ENCODE data around the gene GLYAT. TPM values are rescaled to one million over a fixed set of nuclear protein-coding genes. Genes with fewer than 3 reads are reported as not detected.
A peak's percentile ranks its signal among the peaks of the same experiment; 100 is the strongest.

GLYAT gene
- total RNA-seq, 1 donor from 2014 or later: not detected

DNA sequence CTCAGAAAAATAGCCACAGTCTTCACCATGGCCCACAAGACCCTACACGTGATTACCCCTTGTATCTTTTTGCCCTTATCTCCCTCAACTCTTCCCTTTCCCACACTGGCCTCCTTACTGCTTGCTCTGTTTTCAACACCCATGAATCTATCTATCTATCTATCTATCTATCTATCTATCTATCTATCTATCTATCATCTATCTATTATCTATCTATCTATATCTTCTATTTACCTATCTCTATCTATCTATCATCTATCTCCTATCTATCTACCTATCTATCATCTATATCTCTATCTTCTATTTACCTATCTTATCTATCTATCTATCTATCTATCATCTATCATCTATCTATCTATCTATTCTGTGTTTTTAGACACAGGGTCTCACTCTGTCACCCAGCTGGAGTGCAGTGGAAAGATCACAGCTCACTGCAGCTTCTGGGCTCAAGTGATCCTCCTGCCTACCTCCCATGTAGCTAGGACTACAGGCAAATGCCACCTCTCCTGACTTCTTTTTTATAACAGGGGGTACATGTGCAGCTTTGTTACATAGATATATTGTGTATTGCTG, 55.1 kb downstream of the GLYAT start:
- H3K36me3 Mint-ChIP-seq (ENCODE audit: unreplicated experiment): no peaks in the 10 kb centered on the region
- DNase-seq (ENCODE audit: extremely low spot score, unreplicated experiment): no peak
- no peak overlapping the region for H3K4me3 Mint-ChIP-seq (ENCODE audit: unreplicated experiment)
- H3K9me3 Mint-ChIP-seq (ENCODE audit: unreplicated experiment): no peaks in the 10 kb centered on the region
- H3K4me1 Mint-ChIP-seq (ENCODE audit: unreplicated experiment): no peaks in the 10 kb centered on the region
- TF ChIP-seq, protein P1, sequence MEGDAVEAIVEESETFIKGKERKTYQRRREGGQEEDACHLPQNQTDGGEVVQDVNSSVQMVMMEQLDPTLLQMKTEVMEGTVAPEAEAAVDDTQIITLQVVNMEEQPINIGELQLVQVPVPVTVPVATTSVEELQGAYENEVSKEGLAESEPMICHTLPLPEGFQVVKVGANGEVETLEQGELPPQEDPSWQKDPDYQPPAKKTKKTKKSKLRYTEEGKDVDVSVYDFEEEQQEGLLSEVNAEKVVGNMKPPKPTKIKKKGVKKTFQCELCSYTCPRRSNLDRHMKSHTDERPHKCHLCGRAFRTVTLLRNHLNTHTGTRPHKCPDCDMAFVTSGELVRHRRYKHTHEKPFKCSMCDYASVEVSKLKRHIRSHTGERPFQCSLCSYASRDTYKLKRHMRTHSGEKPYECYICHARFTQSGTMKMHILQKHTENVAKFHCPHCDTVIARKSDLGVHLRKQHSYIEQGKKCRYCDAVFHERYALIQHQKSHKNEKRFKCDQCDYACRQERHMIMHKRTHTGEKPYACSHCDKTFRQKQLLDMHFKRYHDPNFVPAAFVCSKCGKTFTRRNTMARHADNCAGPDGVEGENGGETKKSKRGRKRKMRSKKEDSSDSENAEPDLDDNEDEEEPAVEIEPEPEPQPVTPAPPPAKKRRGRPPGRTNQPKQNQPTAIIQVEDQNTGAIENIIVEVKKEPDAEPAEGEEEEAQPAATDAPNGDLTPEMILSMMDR (IDR thresholded peaks at IDR 0.05): no peak
- peaks cover 26% of the 10 kb centered on the region for H3K27me3 Mint-ChIP-seq (ENCODE audit: unreplicated experiment)
- no peak overlapping the region for H3K27ac Mint-ChIP-seq (ENCODE audit: unreplicated experiment)

DNA sequence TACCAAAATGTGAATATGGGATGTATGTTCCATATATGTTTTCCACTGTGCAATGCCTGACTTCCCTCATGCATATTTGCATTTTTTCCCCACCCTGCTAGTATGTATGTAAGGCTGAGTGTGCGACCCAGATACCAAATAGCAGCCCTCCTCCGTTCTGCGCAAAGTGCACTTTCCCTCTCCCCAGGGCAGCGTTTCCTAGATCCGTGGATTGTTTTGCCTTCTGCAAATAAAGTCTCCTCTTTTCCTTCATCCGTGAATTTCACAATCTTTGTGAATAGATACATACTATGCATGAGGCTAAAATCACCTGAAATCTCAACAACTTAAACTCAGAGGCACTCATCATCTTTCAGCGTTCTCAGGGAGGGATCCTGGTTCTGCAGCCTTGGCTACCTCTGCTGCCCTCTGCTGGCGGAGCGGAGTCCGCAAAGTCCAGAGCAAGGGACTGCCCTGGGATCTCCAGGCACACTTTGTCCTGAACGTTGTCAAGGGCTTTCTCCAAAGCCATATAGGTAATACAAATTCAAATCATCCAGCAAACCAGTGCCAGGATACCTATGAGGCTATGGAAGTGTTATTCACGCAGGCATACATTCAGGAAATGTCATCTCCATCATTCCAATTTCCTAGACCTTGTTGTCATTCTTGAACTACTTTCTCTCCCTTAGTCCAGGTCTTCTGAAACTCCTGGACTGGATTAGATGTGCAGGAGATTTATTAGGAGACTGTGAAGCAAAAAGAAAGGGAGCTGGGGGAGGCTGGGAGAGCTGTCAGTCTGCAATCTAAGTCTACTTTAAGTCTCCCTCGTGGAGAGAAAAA, 56.2 kb downstream of the GLYAT start:
- no peak overlapping the region for H3K4me3 Mint-ChIP-seq (ENCODE audit: unreplicated experiment)
- H3K27me3 Mint-ChIP-seq (ENCODE audit: unreplicated experiment): peaks cover 31% of the 10 kb centered on the region
- no peaks in the 10 kb centered on the region for H3K9me3 Mint-ChIP-seq (ENCODE audit: unreplicated experiment)
- H3K36me3 Mint-ChIP-seq (ENCODE audit: unreplicated experiment): no peaks in the 10 kb centered on the region
- peak; percentile 88 for DNase-seq (ENCODE audit: extremely low spot score, unreplicated experiment)
- no peaks in the 10 kb centered on the region for H3K4me1 Mint-ChIP-seq (ENCODE audit: unreplicated experiment)
- TF ChIP-seq, protein P1 (IDR thresholded peaks at IDR 0.05): peak; percentile 94
- H3K27ac Mint-ChIP-seq (ENCODE audit: unreplicated experiment): no peak overlapping the region

GRCh38 chr11:58674609-58675008, 57.1 kb downstream of the GLYAT start:
- no peaks in the 10 kb centered on the region for H3K36me3 Mint-ChIP-seq (ENCODE audit: unreplicated experiment)
- H3K27me3 Mint-ChIP-seq (ENCODE audit: unreplicated experiment): peaks cover 31% of the 10 kb centered on the region
- H3K9me3 Mint-ChIP-seq (ENCODE audit: unreplicated experiment): no peaks in the 10 kb centered on the region
- no peak overlapping the region for H3K27ac Mint-ChIP-seq (ENCODE audit: unreplicated experiment)
- DNase-seq (ENCODE audit: extremely low spot score, unreplicated experiment): no peak
- no peak overlapping the region for H3K4me3 Mint-ChIP-seq (ENCODE audit: unreplicated experiment)
- H3K4me1 Mint-ChIP-seq (ENCODE audit: unreplicated experiment): no peaks in the 10 kb centered on the region
- TF ChIP-seq, protein P1 (IDR thresholded peaks at IDR 0.05): no peak

- no peak for DNase-seq (ENCODE audit: extremely low spot score, unreplicated experiment)
- Mint-ChIP-seq H3K27ac (ENCODE audit: unreplicated experiment) (no peak overlapping the region), H3K4me3 (ENCODE audit: unreplicated experiment) (no peak overlapping the region), H3K4me1 (ENCODE audit: unreplicated experiment) (no peaks in the 10 kb centered on the region), H3K27me3 (ENCODE audit: unreplicated experiment) (peaks cover 18% of the 10 kb centered on the region), H3K9me3 (ENCODE audit: unreplicated experiment) (no peaks in the 10 kb centered on the region), H3K36me3 (ENCODE audit: unreplicated experiment) (no peaks in the 10 kb centered on the region)
- TF ChIP-seq, protein P1 (IDR thresholded peaks at IDR 0.05): no peak
These were observed 59.6 kb downstream of the GLYAT start for GRCh38 chr11:58671983-58672633.
